NB4 (cell line): Measurements from ENCODE around the gene TMEM50B.
"Not testable (repeated sequence)": the region's sequence is repeated elsewhere in the genome, so short reads cannot be mapped to it uniquely, and the experiment has no call there.

Experiments used
- DNase-seq: peaks from one replicate; pipeline ENCODE4 v3.0.0; 2010; ENCODE audit warnings: low read depth
- H3K4me3 ChIP-seq: one replicate; pipeline ENCODE4 v1.5.1; 2011; ENCODE audit warnings: mild to moderate bottlenecking, low read depth, low read length, moderate library complexity
- CTCF ChIP-seq: IDR thresholded peaks from one replicate; pipeline ENCODE4 v1.5.1; 2012; ENCODE audit warnings: low read depth, low read length
- MAX ChIP-seq: IDR thresholded peaks from 2 replicates; pipeline ENCODE4 v1.6.1; 2011; ENCODE audit warnings: low read depth, low read length
- MYC ChIP-seq: IDR thresholded peaks from 2 replicates; pipeline ENCODE4 v1.6.1; 2011; ENCODE audit warnings: low read depth, low read length
- POLR2A ChIP-seq: IDR thresholded peaks from 2 replicates; pipeline ENCODE4 v1.6.1; 2011; ENCODE audit warnings: mild to moderate bottlenecking; ENCODE audit not compliant: insufficient read length; ENCODE audit errors: extremely low read depth

The TMEM50B gene

GRCh38 chr21:33418691-33419090, 61.1 kb downstream of the TMEM50B start:
- TF ChIP-seq MAX (no peak), CTCF (no peak), MYC (no peak), POLR2A (no peak)
- no peak for DNase-seq
- H3K4me3 ChIP-seq = no peak overlapping the region

GRCh38 chr21:33414926-33415325, 64.8 kb downstream of the TMEM50B start:
- no peak for DNase-seq
- no peak for TF ChIP-seq POLR2A
- no peak for TF ChIP-seq MAX
- no peak for TF ChIP-seq CTCF
- no peak for TF ChIP-seq MYC
- H3K4me3 ChIP-seq = no peak overlapping the region

GRCh38 chr21:33414068-33414467, 65.7 kb downstream of the TMEM50B start:
- TF ChIP-seq MAX (no peak), MYC (no peak), CTCF (no peak), POLR2A (no peak)
- no peak overlapping the region for H3K4me3 ChIP-seq
- DNase-seq = no peak

GRCh38 chr21:33412832-33413519, 66.8 kb downstream of the TMEM50B start:
- no peak for TF ChIP-seq CTCF
- H3K4me3 ChIP-seq = no peak overlapping the region
- no peak for DNase-seq

GRCh38 chr21:33412439-33412831, 67.3 kb downstream of the TMEM50B start:
- DNase-seq, H3K4me3 ChIP-seq: not testable (repeated sequence)

GRCh38 chr21:33411949-33412430, 67.8 kb downstream of the TMEM50B start:
- no peak for DNase-seq
- H3K4me3 ChIP-seq = no peak overlapping the region
- TF ChIP-seq MAX (no peak), POLR2A (no peak), MYC (no peak), CTCF (no peak)
